HEK293 (cell line): Measurements from ENCODE around the gene NLGN2.
A peak's percentile ranks its signal among the peaks of the same experiment; 100 is the strongest.

Source experiments
- CTCF ChIA-PET: fragments of 350-600 bp; formaldehyde crosslinking; extraction: SDS; loops from one replicate; lab custom pipeline; 2021; ENCODE audit warnings: antibody characterized with exemption; lab: Yijun Ruan, JAX
- POLR2A ChIA-PET: fragments of 300-600 bp; formaldehyde crosslinking; extraction: SDS; loops from one replicate; lab custom pipeline; 2020; ENCODE audit warnings: antibody characterized with exemption, inconsistent platforms; lab: Yijun Ruan, JAX
- H3K27ac ChIP-seq: fragments of 200-500 bp; sonication (Bioruptor generic); 2 replicates; pipeline ENCODE4 v1.5.1; 2014; ENCODE audit warnings: low read depth, low read length, control low read depth, inconsistent platforms; ENCODE audit errors: extremely low read depth
- H3K36me3 ChIP-seq, 2 experiments: fragments of 200-500 bp in 1 of 2; sonication (Bioruptor generic) in 1 of 2; 1 replicate in 1 of 2; 2 replicates in 1 of 2; pipeline ENCODE4 v1.5.1; 2014 to 2017; ENCODE audit warnings: inconsistent platforms in 2 of 2, low read length in 2 of 2; ENCODE audit not compliant: control insufficient read depth in 2 of 2, insufficient read depth in 1 of 2
- H3K4me1 ChIP-seq: fragments of 200-500 bp; sonication (Bioruptor generic); 2 replicates; pipeline ENCODE4 v1.5.1; 2014; ENCODE audit warnings: mild to moderate bottlenecking, low read length, inconsistent platforms; ENCODE audit not compliant: control insufficient read depth, insufficient read depth
- H3K4me3 ChIP-seq: 2 replicates; pipeline ENCODE4 v1.5.1; 2011; ENCODE audit warnings: low read depth, mild to moderate bottlenecking, control low read depth, low read length, moderate library complexity
- H3K9me3 ChIP-seq: fragments of 200-500 bp; sonication (Bioruptor generic); 2 replicates; pipeline ENCODE4 v1.5.1; 2014; ENCODE audit warnings: low read depth, low read length, inconsistent platforms; ENCODE audit not compliant: control insufficient read depth, insufficient read depth
- SCRT2 ChIP-seq: fragments of 450-650 bp; formaldehyde crosslinking; IDR thresholded peaks from 2 replicates; pipeline ENCODE4 v1.5.1; 2016; ENCODE audit warnings: missing biosample characterization, missing genetic modification characterization
- SP3 ChIP-seq: fragments of 450-650 bp; formaldehyde crosslinking; IDR thresholded peaks from 2 replicates; pipeline ENCODE4 v1.5.1; 2016; ENCODE audit warnings: missing biosample characterization, missing genetic modification characterization
- ZFHX2 ChIP-seq: fragments of 450-650 bp; formaldehyde crosslinking; conservative IDR thresholded peaks from 2 replicates; pipeline ENCODE4 v1.5.1; 2016; ENCODE audit warnings: missing biosample characterization, missing genetic modification characterization
- ZIC2 ChIP-seq: fragments of 450-650 bp; formaldehyde crosslinking; IDR thresholded peaks from 2 replicates; pipeline ENCODE4 v1.5.1; 2016; ENCODE audit warnings: missing biosample characterization, missing genetic modification characterization
- ZNF132 ChIP-seq: fragments of 450-650 bp; formaldehyde crosslinking; IDR thresholded peaks from 2 replicates; pipeline ENCODE4 v1.5.1; 2017; ENCODE audit warnings: missing biosample characterization, missing genetic modification characterization, borderline replicate concordance
- ZNF16 ChIP-seq: fragments of 450-650 bp; formaldehyde crosslinking; IDR thresholded peaks from 2 replicates; pipeline ENCODE4 v1.5.1; 2016; ENCODE audit warnings: low read depth, missing biosample characterization, missing genetic modification characterization
- ZNF174 ChIP-seq: fragments of 450-650 bp; formaldehyde crosslinking; IDR thresholded peaks from 2 replicates; pipeline ENCODE4 v1.5.0; 2017; ENCODE audit warnings: missing biosample characterization, mild to moderate bottlenecking, missing genetic modification characterization
- ZNF394 ChIP-seq: fragments of 450-650 bp; formaldehyde crosslinking; IDR thresholded peaks from 2 replicates; pipeline ENCODE4 v1.5.1; 2016; ENCODE audit warnings: missing biosample characterization, missing genetic modification characterization, mild to moderate bottlenecking, moderate library complexity, borderline replicate concordance
- ZNF416 ChIP-seq: fragments of 450-650 bp; formaldehyde crosslinking; IDR thresholded peaks from 2 replicates; pipeline ENCODE4 v1.5.1; 2016; ENCODE audit warnings: missing biosample characterization, missing genetic modification characterization
- ZNF426 ChIP-seq: fragments of 450-650 bp; formaldehyde crosslinking; IDR thresholded peaks from 2 replicates; pipeline ENCODE4 v1.5.1; 2017; ENCODE audit warnings: missing biosample characterization, missing genetic modification characterization, mild to moderate bottlenecking, inconsistent platforms, moderate library complexity
- ZNF473 ChIP-seq: fragments of 450-650 bp; formaldehyde crosslinking; IDR thresholded peaks from 2 replicates; pipeline ENCODE4 v1.5.1; 2017; ENCODE audit warnings: missing biosample characterization, missing genetic modification characterization
- ZNF501 ChIP-seq: fragments of 450-650 bp; formaldehyde crosslinking; IDR thresholded peaks from 2 replicates; pipeline ENCODE4 v1.5.1; 2016; ENCODE audit warnings: missing biosample characterization, missing genetic modification characterization
- ZNF514 ChIP-seq: fragments of 450-650 bp; formaldehyde crosslinking; IDR thresholded peaks from 2 replicates; pipeline ENCODE4 v1.5.1; 2016; ENCODE audit warnings: missing biosample characterization, missing genetic modification characterization
- ZNF555 ChIP-seq: fragments of 450-650 bp; formaldehyde crosslinking; conservative IDR thresholded peaks from 2 replicates; pipeline ENCODE4 v1.5.1; 2017; ENCODE audit warnings: missing biosample characterization, mild to moderate bottlenecking, missing genetic modification characterization, inconsistent platforms
- ZNF580 ChIP-seq: fragments of 450-650 bp; formaldehyde crosslinking; IDR thresholded peaks from 2 replicates; pipeline ENCODE4 v1.5.1; 2016; ENCODE audit warnings: missing biosample characterization, missing genetic modification characterization
- ZNF629 ChIP-seq: fragments of 450-650 bp; formaldehyde crosslinking; IDR thresholded peaks from 2 replicates; pipeline ENCODE4 v1.5.1; 2017; ENCODE audit warnings: missing biosample characterization, missing genetic modification characterization
- ZNF654 ChIP-seq: fragments of 450-650 bp; formaldehyde crosslinking; IDR thresholded peaks from 2 replicates; pipeline ENCODE4 v1.5.1; 2016; ENCODE audit warnings: low read depth, missing biosample characterization, missing genetic modification characterization
- ZNF707 ChIP-seq: fragments of 450-650 bp; formaldehyde crosslinking; IDR thresholded peaks from 2 replicates; pipeline ENCODE4 v1.5.1; 2016; ENCODE audit warnings: missing biosample characterization, missing genetic modification characterization
- ZNF768 ChIP-seq: fragments of 450-650 bp; formaldehyde crosslinking; IDR thresholded peaks from 2 replicates; pipeline ENCODE4 v1.5.1; 2018; ENCODE audit warnings: missing biosample characterization, mild to moderate bottlenecking, missing genetic modification characterization
- ZSCAN16 ChIP-seq: fragments of 450-650 bp; formaldehyde crosslinking; IDR thresholded peaks from 2 replicates; pipeline ENCODE4 v1.5.1; 2016; ENCODE audit warnings: missing biosample characterization, missing genetic modification characterization
- ZSCAN18 ChIP-seq: fragments of 450-650 bp; formaldehyde crosslinking; IDR thresholded peaks from 2 replicates; pipeline ENCODE4 v1.5.1; 2016; ENCODE audit warnings: missing biosample characterization, missing genetic modification characterization

NLGN2 gene

GRCh38 chr17:7388856-7389255 is 18.8 kb upstream of the NLGN2 start:
- no peak for TF ChIP-seq ZNF629 (tag by site-specific recombination)
- TF ChIP-seq ZNF416 = no peak
- TF ChIP-seq ZSCAN18 (tag by site-specific recombination) = no peak
- no peak for TF ChIP-seq ZNF555 (tag by site-specific recombination)
- no peak for TF ChIP-seq ZNF174
- no peak for TF ChIP-seq ZNF580 (tag by site-specific recombination)
- no peak for TF ChIP-seq ZNF514 (tag by site-specific recombination)
- TF ChIP-seq ZNF426 (tag by site-specific recombination) = no peak
- TF ChIP-seq ZNF768 (tag by site-specific recombination) = no peak
- POLR2A ChIA-PET = interaction anchor here (3.6 kb wide), 1 partner anchor 15 kb away, joined by 19 read pairs; the partner anchor contains the start of gene TMEM256
- CTCF ChIA-PET = interaction anchor here (1.3 kb wide), 1 partner anchor 33 kb away, joined by 8 read pairs; no protein-coding TSS in a partner anchor

GRCh38 chr17:7389924-7390910 is 17.4 kb upstream of the NLGN2 start:
- H3K4me3 ChIP-seq = no peak overlapping the region
- H3K27ac ChIP-seq = no peak overlapping the region
- TF ChIP-seq ZFHX2 (tag by site-specific recombination) (0 out of 2 replicates have a peak, but pooled peaks have one; percentile 12), ZNF16 (no peak), ZIC2 (tag by site-specific recombination) (peak; percentile 96)
- H3K4me1 ChIP-seq = peaks cover 3% of the 10 kb centered on the region
- H3K36me3 ChIP-seq = peaks cover 0 to 36% of the 10 kb centered on the region in 2 experiments; a peak in 2 of 3 replicates
- ChIA-PET POLR2A (interaction anchor here (3.6 kb wide), 1 partner anchor 13 kb away, joined by 19 read pairs; the partner anchor contains the start of gene TMEM256), CTCF (interaction anchor here (0.6 kb wide), 1 partner anchor 127 kb away, joined by 3 read pairs; no protein-coding TSS in a partner anchor)
- H3K9me3 ChIP-seq = no peaks in the 10 kb centered on the region

More at GRCh38 chr17:7388856-7389255, 18.8 kb upstream of the NLGN2 start:
- Histone ChIP-seq H3K4me1 (peaks cover 1% of the 10 kb centered on the region), H3K27ac (no peak overlapping the region), H3K4me3 (no peak overlapping the region), H3K9me3 (no peaks in the 10 kb centered on the region), H3K36me3 (peaks cover 0 to 36% of the 10 kb centered on the region in 2 experiments; a peak in 2 of 3 replicates)

GRCh38 chr17:7391307-7391706 is 16.3 kb upstream of the NLGN2 start:
- Histone ChIP-seq H3K27ac (no peak overlapping the region), H3K4me1 (peaks cover 3% of the 10 kb centered on the region), H3K36me3 (peaks cover 0 to 36% of the 10 kb centered on the region in 2 experiments; a peak in 2 of 3 replicates), H3K4me3 (no peak overlapping the region), H3K9me3 (no peaks in the 10 kb centered on the region)
- CTCF ChIA-PET = interaction anchor here (1.2 kb wide), 1 partner anchor 37 kb away, joined by 3 read pairs; no protein-coding TSS in a partner anchor
- POLR2A ChIA-PET = interaction anchor here (1.6 kb wide), 1 partner anchor 13 kb away, joined by 8 read pairs; the partner anchor contains the start of gene TMEM256
- TF ChIP-seq ZNF654 = no peak
- TF ChIP-seq ZNF707 = no peak
- no peak for TF ChIP-seq SP3 (tag by site-specific recombination)
- 0 out of 2 replicates have a peak, but pooled peaks have one; percentile 19 for TF ChIP-seq SCRT2 (tag by site-specific recombination)
- no peak for TF ChIP-seq ZNF501
- no peak for TF ChIP-seq ZNF473 (tag by site-specific recombination)
- TF ChIP-seq ZSCAN16 = no peak
- no peak for TF ChIP-seq ZNF132 (tag by site-specific recombination)
- no peak for TF ChIP-seq ZNF394
- TF ChIP-seq, all 188 proteins: peak for 1
